Type B pancreatic cell (in vitro differentiated cells): Measurements from ENCODE around the gene DCAF8L2. TPM values are rescaled to one million over a fixed set of nuclear protein-coding genes. Genes with fewer than 3 reads are reported as not detected.
"Not testable (repeated sequence)": the region's sequence is repeated elsewhere in the genome, so short reads cannot be mapped to it uniquely, and the experiment has no call there.

Experiments
- DNase-seq: peaks from one replicate; pipeline ENCODE4 v3.0.0; 2021; ENCODE audit warnings: mixed read lengths; ENCODE audit not compliant: unreplicated experiment; ENCODE audit errors: extremely low spot score
- H3K27ac Mint-ChIP-seq: 2 replicates; pipeline ENCODE4 v1.8.0; 2021; ENCODE audit warnings: mild to moderate bottlenecking, mixed read lengths
- H3K27me3 Mint-ChIP-seq: 2 replicates; pipeline ENCODE4 v1.8.0; 2021; ENCODE audit warnings: mixed read lengths
- H3K36me3 Mint-ChIP-seq: 2 replicates; pipeline ENCODE4 v1.8.0; 2021; ENCODE audit warnings: mixed read lengths
- H3K4me1 Mint-ChIP-seq: one replicate; pipeline ENCODE4 v1.8.0; 2021; ENCODE audit warnings: mixed read lengths; ENCODE audit not compliant: unreplicated experiment
- H3K4me3 Mint-ChIP-seq: 2 replicates; pipeline ENCODE4 v1.8.0; 2021; ENCODE audit warnings: mild to moderate bottlenecking, mixed read lengths
- H3K9me3 Mint-ChIP-seq: 2 replicates; pipeline ENCODE4 v1.8.0; 2021; ENCODE audit warnings: mixed read lengths
- CTCF ChIP-seq: fragments of 200-600 bp; sonication (generic); conservative IDR thresholded peaks from 2 replicates; pipeline ENCODE4 v1.5.0; 2021; ENCODE audit warnings: antibody characterized with exemption, mild to moderate bottlenecking
- total RNA-seq: library from RNA; stranded (reverse); gene quantifications from 2 replicates; pipeline ENCODE4 v1.2.1, GENCODE V29; 2021; ENCODE audit warnings: low replicate concordance

DCAF8L2 gene
- total RNA-seq, 1 donor from 2014 or later: not detected

GRCh38 chrX:27675493-27675892 lies 85.3 kb downstream of the DCAF8L2 start:
- H3K27me3 Mint-ChIP-seq: no peaks in the 10 kb centered on the region
- peaks cover 5% of the 10 kb centered on the region for H3K9me3 Mint-ChIP-seq
- DNase-seq: no peak
- no peak for TF ChIP-seq CTCF
- no peaks in the 10 kb centered on the region for H3K36me3 Mint-ChIP-seq
- no peaks in the 10 kb centered on the region for H3K4me1 Mint-ChIP-seq
- no peak overlapping the region for H3K27ac Mint-ChIP-seq
- no peak overlapping the region for H3K4me3 Mint-ChIP-seq

- no peak for TF ChIP-seq CTCF
- H3K4me3 Mint-ChIP-seq: no peak overlapping the region
- H3K27me3 Mint-ChIP-seq: no peaks in the 10 kb centered on the region
- no peak for DNase-seq
- no peak overlapping the region for H3K27ac Mint-ChIP-seq
- H3K9me3 Mint-ChIP-seq: peaks cover 9% of the 10 kb centered on the region
- H3K36me3 Mint-ChIP-seq: no peaks in the 10 kb centered on the region
- no peaks in the 10 kb centered on the region for H3K4me1 Mint-ChIP-seq
Observed at GRCh38 chrX:27679281-27679680, 89.1 kb downstream of the DCAF8L2 start.

- peaks cover 8% of the 10 kb centered on the region for H3K9me3 Mint-ChIP-seq
- H3K27me3 Mint-ChIP-seq: no peaks in the 10 kb centered on the region
- no peak overlapping the region for H3K27ac Mint-ChIP-seq
- no peaks in the 10 kb centered on the region for H3K36me3 Mint-ChIP-seq
- H3K4me1 Mint-ChIP-seq: no peaks in the 10 kb centered on the region
- H3K4me3 Mint-ChIP-seq: no peak overlapping the region
- no peak for DNase-seq
- TF ChIP-seq CTCF: no peak
Observed at GRCh38 chrX:27680726-27681125, 90.6 kb downstream of the DCAF8L2 start.

GRCh38 chrX:27683566-27684208 lies 93.5 kb downstream of the DCAF8L2 start:
- not testable (repeated sequence) for H3K4me3 Mint-ChIP-seq, H3K27ac Mint-ChIP-seq, H3K4me1 Mint-ChIP-seq, H3K9me3 Mint-ChIP-seq, H3K36me3 Mint-ChIP-seq, DNase-seq, H3K27me3 Mint-ChIP-seq
- TF ChIP-seq CTCF: peak; percentile 72

- H3K4me1 Mint-ChIP-seq: no peaks in the 10 kb centered on the region
- H3K4me3 Mint-ChIP-seq: no peak overlapping the region
- no peak overlapping the region for H3K27ac Mint-ChIP-seq
- no peak for DNase-seq
- TF ChIP-seq CTCF: no peak
- H3K9me3 Mint-ChIP-seq: no peaks in the 10 kb centered on the region
- no peaks in the 10 kb centered on the region for H3K36me3 Mint-ChIP-seq
- H3K27me3 Mint-ChIP-seq: no peaks in the 10 kb centered on the region
Observed at GRCh38 chrX:27694667-27695066, 104.5 kb downstream of the DCAF8L2 start.

- Mint-ChIP-seq H3K4me1 (no peaks in the 10 kb centered on the region), H3K9me3 (no peaks in the 10 kb centered on the region), H3K27ac (no peak overlapping the region), H3K36me3 (no peaks in the 10 kb centered on the region), H3K27me3 (no peaks in the 10 kb centered on the region), H3K4me3 (no peak overlapping the region)
- no peak for DNase-seq
- no peak for TF ChIP-seq CTCF
Observed at GRCh38 chrX:27706526-27706925, 116.4 kb downstream of the DCAF8L2 start.
